Measurements from ENCODE around the gene SHB. TPM values are rescaled to one million over a fixed set of nuclear protein-coding genes. Genes with fewer than 3 reads are reported as not detected.

SHB gene
- total and polyA plus RNA-seq, 2 of the 8 experiments (the other 6 are each of a cell fraction or from before 2014, with no cell fraction given) = 4.1 to 12.6 TPM

DNA sequence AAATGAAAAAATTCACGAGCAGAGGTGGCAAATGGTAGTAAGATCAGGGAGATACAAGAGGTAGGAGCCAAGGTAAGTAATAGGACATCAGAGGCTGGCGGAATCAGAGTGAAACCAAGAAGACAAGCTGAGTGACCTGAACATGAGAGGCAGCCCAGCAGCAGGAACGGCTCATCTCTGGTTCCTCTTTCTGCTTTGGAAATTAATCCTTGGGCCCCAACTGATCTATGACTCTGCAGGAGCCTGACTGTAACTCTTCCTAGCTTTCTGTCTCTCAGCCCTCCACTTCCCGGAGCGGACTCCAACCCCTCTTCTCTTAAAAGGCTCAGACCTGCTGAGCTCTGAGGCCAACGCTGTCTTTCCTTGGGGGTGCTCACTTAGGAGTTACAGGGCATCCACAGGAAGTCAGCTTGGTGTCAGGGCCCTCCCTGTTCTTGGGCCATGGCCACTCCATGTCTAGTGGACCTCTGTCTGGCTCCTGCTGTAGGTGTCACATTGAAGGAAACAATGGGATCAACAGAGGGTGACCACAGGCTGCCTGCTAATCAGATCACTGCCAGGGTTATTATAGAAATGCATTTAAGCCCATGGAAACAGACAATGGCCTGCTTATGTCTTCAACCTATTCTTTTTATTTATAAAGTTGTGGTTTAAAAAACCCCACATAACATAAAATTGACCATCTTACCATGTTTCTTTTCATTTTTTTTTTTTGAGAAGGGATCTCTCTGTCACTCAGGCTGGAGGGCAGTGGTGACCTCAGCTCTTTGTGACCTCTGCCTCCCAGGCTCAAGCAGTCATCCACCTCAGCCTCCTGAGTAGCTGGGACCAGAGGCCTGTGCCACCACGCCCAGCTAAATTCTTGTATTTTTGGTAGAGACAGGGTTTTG lies 22.5 kb upstream of the SHB start (continued):
- TF ChIP-seq CBX5 (IDR thresholded peaks at IDR 0.05; ENCODE audit: low read depth, low read length) = no peak
- TF ChIP-seq SP2 (IDR thresholded peaks at IDR 0.05; ENCODE audit: low read length) = no peak
- TF ChIP-seq CHD1 (IDR thresholded peaks at IDR 0.05; ENCODE audit: low read depth, low read length) = no peak
- TF ChIP-seq CBX8 (IDR thresholded peaks at IDR 0.05; ENCODE audit: borderline replicate concordance, low read depth, low read length) = no peak
- TF ChIP-seq GABPA (IDR thresholded peaks at IDR 0.05; ENCODE audit: borderline replicate concordance, insufficient read depth, low read length) = no peak
- TF ChIP-seq MAX (IDR thresholded peaks at IDR 0.05) = no peak
- TF ChIP-seq PHF8 (conservative IDR thresholded peaks at IDR 0.05; ENCODE audit: low read depth, low read length) = no peak
